ENCODE data around the gene PSMC4.
"Not testable (repeated sequence)": the region's sequence is repeated elsewhere in the genome, so short reads cannot be mapped to it uniquely, and the experiment has no call there.

Gene PSMC4

GRCh38 chr19:39949026-39949747 lies 21.8 kb upstream of the PSMC4 start:
- DNase-seq = no peak

GRCh38 chr19:39951065-39951650 lies 19.8 kb upstream of the PSMC4 start:
- DNase-seq = no peak

- DNase-seq = no peak
Observed at GRCh38 chr19:39951686-39952085, 19.3 kb upstream of the PSMC4 start.

- no peak for DNase-seq
Observed at GRCh38 chr19:39953915-39954314, 17.1 kb upstream of the PSMC4 start.

GRCh38 chr19:39957886-39958285 lies 13.1 kb upstream of the PSMC4 start:
- not testable (repeated sequence) for DNase-seq

- not testable (repeated sequence) for DNase-seq
Observed at GRCh38 chr19:39958942-39959341, 12.0 kb upstream of the PSMC4 start.

- not testable (repeated sequence) for DNase-seq
Observed at GRCh38 chr19:39959407-39959806, 11.6 kb upstream of the PSMC4 start.

GRCh38 chr19:39963898-39964297 lies 7.1 kb upstream of the PSMC4 start:
- no peak for DNase-seq

- no peak for DNase-seq
Observed at GRCh38 chr19:39966617-39967016, 4.3 kb upstream of the PSMC4 start.

GRCh38 chr19:39967561-39967960 lies 3.4 kb upstream of the PSMC4 start:
- no peak for DNase-seq

- no peak for DNase-seq
Observed at GRCh38 chr19:39968789-39969188, 2.2 kb upstream of the PSMC4 start.

- no peak for DNase-seq
Observed at GRCh38 chr19:39969266-39969665, 1.7 kb upstream of the PSMC4 start.

- DNase-seq = no peak
Observed at GRCh38 chr19:39969681-39970424, 1.1 kb upstream of the PSMC4 start.

GRCh38 chr19:39970425-39970674 lies 615 bp upstream of the PSMC4 start:
- peak; percentile 43 for DNase-seq

- no peak for DNase-seq
Observed at GRCh38 chr19:39971380-39972035, 543 bp downstream of the PSMC4 start.

- DNase-seq = no peak
Observed at GRCh38 chr19:39974377-39975155, 3.6 kb downstream of the PSMC4 start.

- DNase-seq = no peak
Observed at GRCh38 chr19:39982883-39983282, 11.9 kb downstream of the PSMC4 start.

GRCh38 chr19:39983695-39984300 lies 12.8 kb downstream of the PSMC4 start:
- DNase-seq = no peak

- no peak for DNase-seq
Observed at GRCh38 chr19:39986643-39987042, 15.7 kb downstream of the PSMC4 start.

GRCh38 chr19:39987167-39987566 lies 16.2 kb downstream of the PSMC4 start:
- DNase-seq = no peak

GRCh38 chr19:39987596-39987995 lies 16.6 kb downstream of the PSMC4 start:
- no peak for DNase-seq

- DNase-seq = no peak
Observed at GRCh38 chr19:39993605-39994004, 22.6 kb downstream of the PSMC4 start.

- DNase-seq = no peak
Observed at GRCh38 chr19:39994361-39994760, 23.4 kb downstream of the PSMC4 start.

All from midbrain (tissue), 1 donor.